Astrocyte (in vitro differentiated cells and primary cell): ENCODE measurements around the gene CALD1. TPM values are rescaled to one million over a fixed set of nuclear protein-coding genes. Genes with fewer than 3 reads are reported as not detected.
A peak's percentile ranks its signal among the peaks of the same experiment; 100 is the strongest.

Experiments used
- DNase-seq: peaks from one replicate; pipeline ENCODE4 v3.0.0-alpha.2; 2010; ENCODE audit warnings: low read depth
- FAIRE-seq: peaks from 2 replicates; lab custom pipeline; 2011; peaks lifted over from hg19 to GRCh38; lab: Jason Lieb, UNC
- H2AFZ ChIP-seq: 2 replicates; pipeline ENCODE4 v1.6.0; 2012; ENCODE audit warnings: low read depth, low read length, inconsistent platforms
- H3K27ac ChIP-seq: 2 replicates; pipeline ENCODE4 v1.5.1; 2011; ENCODE audit warnings: low read depth, low read length, inconsistent platforms
- H3K27me3 ChIP-seq: 2 replicates; pipeline ENCODE4 v1.6.0; 2011; ENCODE audit warnings: low read length, inconsistent platforms; ENCODE audit not compliant: insufficient read depth
- H3K36me3 ChIP-seq: 2 replicates; pipeline ENCODE4 v1.5.1; 2011; ENCODE audit warnings: low read length, inconsistent platforms; ENCODE audit not compliant: insufficient read depth
- H3K4me1 ChIP-seq: 2 replicates; pipeline ENCODE4 v1.5.1; 2011; ENCODE audit warnings: low read length, inconsistent platforms; ENCODE audit not compliant: insufficient read depth
- H3K4me2 ChIP-seq: 2 replicates; pipeline ENCODE4 v1.6.0; 2012; ENCODE audit warnings: low read length, inconsistent platforms
- H3K4me3 ChIP-seq: 2 replicates; pipeline ENCODE4 v1.5.1; 2011; ENCODE audit warnings: low read depth, mild to moderate bottlenecking, low read length, inconsistent platforms; ENCODE audit not compliant: insufficient read depth
- H3K79me2 ChIP-seq: 2 replicates; pipeline ENCODE4 v1.6.0; 2012; ENCODE audit warnings: mild to moderate bottlenecking, low read length, inconsistent platforms; ENCODE audit not compliant: insufficient read depth
- H3K9ac ChIP-seq: 2 replicates; pipeline ENCODE4 v1.6.0; 2012; ENCODE audit warnings: mild to moderate bottlenecking, low read length, inconsistent platforms
- H3K9me3 ChIP-seq: 2 replicates; pipeline ENCODE4 v1.5.1; 2012; ENCODE audit warnings: low read depth, mild to moderate bottlenecking, low read length, inconsistent platforms; ENCODE audit not compliant: insufficient read depth
- H4K20me1 ChIP-seq: 2 replicates; pipeline ENCODE4 v1.6.0; 2012; ENCODE audit warnings: low read length, inconsistent platforms; ENCODE audit not compliant: insufficient read depth
- H3K27ac Mint-ChIP-seq: one replicate; pipeline ENCODE4 v1.8.0; 2021; ENCODE audit warnings: mild to moderate bottlenecking, mixed read lengths; ENCODE audit not compliant: unreplicated experiment
- H3K27me3 Mint-ChIP-seq: one replicate; pipeline ENCODE4 v1.8.0; 2021; ENCODE audit warnings: low read depth, mixed read lengths; ENCODE audit not compliant: unreplicated experiment
- H3K36me3 Mint-ChIP-seq: one replicate; pipeline ENCODE4 v1.8.0; 2021; ENCODE audit warnings: low read depth, mixed read lengths; ENCODE audit not compliant: unreplicated experiment
- H3K4me1 Mint-ChIP-seq: one replicate; pipeline ENCODE4 v1.8.0; 2021; ENCODE audit warnings: low read depth, mixed read lengths; ENCODE audit not compliant: unreplicated experiment
- H3K4me3 Mint-ChIP-seq: one replicate; pipeline ENCODE4 v1.8.0; 2021; ENCODE audit warnings: mild to moderate bottlenecking, moderate library complexity, mixed read lengths; ENCODE audit not compliant: unreplicated experiment
- H3K9me3 Mint-ChIP-seq: one replicate; pipeline ENCODE4 v1.8.0; 2021; ENCODE audit warnings: mild to moderate bottlenecking, mixed read lengths; ENCODE audit not compliant: unreplicated experiment
- EZH2 ChIP-seq: IDR thresholded peaks from 2 replicates; pipeline ENCODE4 v1.6.1; 2012; ENCODE audit warnings: mild to moderate bottlenecking, low read length, inconsistent platforms; ENCODE audit not compliant: insufficient read depth
- total RNA-seq: library from RNA; stranded (reverse); gene quantifications from 2 replicates; pipeline ENCODE4 v1.2.1, GENCODE V29; 2021
- TF ChIP-seq, protein P1 (sequence below): IDR thresholded peaks from 2 replicates; pipeline ENCODE4 v1.5.1; 2011; ENCODE audit warnings: low read depth, mild to moderate bottlenecking, inconsistent platforms, low read length, moderate library complexity; ENCODE audit not compliant: insufficient read depth

CALD1 gene
- total RNA-seq, 1 donor from 2014 or later = 1,872 TPM

GRCh38 chr7:134874407-134874806 lies 95.0 kb downstream of the CALD1 start:
- Mint-ChIP-seq H3K36me3 (peaks cover 19% of the 10 kb centered on the region), H3K9me3 (no peaks in the 10 kb centered on the region), H3K4me3 (no peak overlapping the region), H3K27ac (peak overlapping the region; percentile 16), H3K27me3 (no peaks in the 10 kb centered on the region), H3K4me1 (peaks cover 49% of the 10 kb centered on the region)
- Histone ChIP-seq H3K27ac (no peak overlapping the region), H3K4me1 (peaks cover 22% of the 10 kb centered on the region), H3K9me3 (no peaks in the 10 kb centered on the region), H3K36me3 (peaks cover 40% of the 10 kb centered on the region), H3K79me2 (peaks cover 95% of the 10 kb centered on the region), H3K9ac (no peak overlapping the region), H3K27me3 (no peaks in the 10 kb centered on the region), H2AFZ (no peak overlapping the region), H3K4me2 (no peak overlapping the region), H3K4me3 (no peak overlapping the region), H4K20me1 (peaks cover 87% of the 10 kb centered on the region)
- TF ChIP-seq, protein P1, sequence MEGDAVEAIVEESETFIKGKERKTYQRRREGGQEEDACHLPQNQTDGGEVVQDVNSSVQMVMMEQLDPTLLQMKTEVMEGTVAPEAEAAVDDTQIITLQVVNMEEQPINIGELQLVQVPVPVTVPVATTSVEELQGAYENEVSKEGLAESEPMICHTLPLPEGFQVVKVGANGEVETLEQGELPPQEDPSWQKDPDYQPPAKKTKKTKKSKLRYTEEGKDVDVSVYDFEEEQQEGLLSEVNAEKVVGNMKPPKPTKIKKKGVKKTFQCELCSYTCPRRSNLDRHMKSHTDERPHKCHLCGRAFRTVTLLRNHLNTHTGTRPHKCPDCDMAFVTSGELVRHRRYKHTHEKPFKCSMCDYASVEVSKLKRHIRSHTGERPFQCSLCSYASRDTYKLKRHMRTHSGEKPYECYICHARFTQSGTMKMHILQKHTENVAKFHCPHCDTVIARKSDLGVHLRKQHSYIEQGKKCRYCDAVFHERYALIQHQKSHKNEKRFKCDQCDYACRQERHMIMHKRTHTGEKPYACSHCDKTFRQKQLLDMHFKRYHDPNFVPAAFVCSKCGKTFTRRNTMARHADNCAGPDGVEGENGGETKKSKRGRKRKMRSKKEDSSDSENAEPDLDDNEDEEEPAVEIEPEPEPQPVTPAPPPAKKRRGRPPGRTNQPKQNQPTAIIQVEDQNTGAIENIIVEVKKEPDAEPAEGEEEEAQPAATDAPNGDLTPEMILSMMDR = no peak
- TF ChIP-seq EZH2 = no peak
- FAIRE-seq = no peak
- no peak for DNase-seq

- H3K4me3 Mint-ChIP-seq = no peak overlapping the region
- no peaks in the 10 kb centered on the region for H3K27me3 Mint-ChIP-seq
- Histone ChIP-seq H3K4me2 (no peak overlapping the region), H2AFZ (no peak overlapping the region), H3K79me2 (peaks cover 95% of the 10 kb centered on the region), H3K4me3 (no peak overlapping the region), H3K36me3 (peaks cover 35% of the 10 kb centered on the region), H4K20me1 (peaks cover 85% of the 10 kb centered on the region), H3K9me3 (no peaks in the 10 kb centered on the region), H3K27ac (no peak overlapping the region), H3K9ac (no peak overlapping the region), H3K27me3 (no peaks in the 10 kb centered on the region), H3K4me1 (peaks cover 25% of the 10 kb centered on the region)
- DNase-seq (peak; percentile 82), FAIRE-seq (peak; percentile 88)
- peaks cover 48% of the 10 kb centered on the region for H3K4me1 Mint-ChIP-seq
- H3K27ac Mint-ChIP-seq = peak overlapping the region; percentile 83
- TF ChIP-seq, protein P1 = no peak
- no peak for TF ChIP-seq EZH2
- H3K9me3 Mint-ChIP-seq = no peaks in the 10 kb centered on the region
- peaks cover 16% of the 10 kb centered on the region for H3K36me3 Mint-ChIP-seq
Measured at GRCh38 chr7:134875867-134876266, 96.4 kb downstream of the CALD1 start.

GRCh38 chr7:134878746-134879357 lies 99.4 kb downstream of the CALD1 start:
- Histone ChIP-seq H3K9me3 (no peaks in the 10 kb centered on the region), H3K4me3 (no peak overlapping the region), H3K79me2 (peaks cover 95% of the 10 kb centered on the region), H3K27me3 (no peaks in the 10 kb centered on the region), H3K9ac (no peak overlapping the region), H3K27ac (no peak overlapping the region), H2AFZ (no peak overlapping the region), H4K20me1 (peaks cover 80% of the 10 kb centered on the region), H3K4me1 (peaks cover 19% of the 10 kb centered on the region), H3K4me2 (no peak overlapping the region), H3K36me3 (peaks cover 30% of the 10 kb centered on the region)
- Mint-ChIP-seq H3K4me3 (no peak overlapping the region), H3K4me1 (peaks cover 59% of the 10 kb centered on the region), H3K9me3 (no peaks in the 10 kb centered on the region), H3K36me3 (peaks cover 21% of the 10 kb centered on the region), H3K27ac (peak overlapping the region; percentile 90), H3K27me3 (no peaks in the 10 kb centered on the region)
- TF ChIP-seq, protein P1 = no peak
- FAIRE-seq = no peak
- no peak for DNase-seq
